A549 (cell line): Measurements from ENCODE around the gene ATP6V1A. TPM values are rescaled to one million over a fixed set of nuclear protein-coding genes. Genes with fewer than 3 reads are reported as not detected.

Experiments used
- ATAC-seq, 2 experiments: fragments of 200-7000 bp in 1 of 2; fragments of >200 bp in 1 of 2; cut with Nextera tagmentation in 1 of 2; cut with Tn5 transposase in 1 of 2; 3 replicates each; pipeline versions ENCODE4 v1.8.0 to v1.9.1; 2018 to 2020; ENCODE audit warnings: mild to moderate bottlenecking in 1 of 2, moderate library complexity in 1 of 2
- CTCF ChIA-PET: fragments of 300-600 bp; sonication (Branson Sonifier 250); formaldehyde crosslinking; extraction: SDS; loops from one replicate; lab custom pipeline; 2021; ENCODE audit warnings: antibody characterized with exemption, inconsistent platforms; lab: Yijun Ruan, JAX
- POLR2A ChIA-PET: fragments of 350-600 bp; formaldehyde crosslinking; extraction: SDS; loops from one replicate; lab custom pipeline; 2021; ENCODE audit warnings: antibody characterized with exemption, inconsistent platforms; lab: Yijun Ruan, JAX
- DNase-seq, 2 experiments: peaks; one replicate each; pipeline versions ENCODE4 v3.0.0 to v3.0.0-alpha.2; 2011 to 2016; ENCODE audit warnings: low read depth in 1 of 2, low spot score in 1 of 2
- FAIRE-seq: peaks from 2 replicates; lab custom pipeline; 2011; peaks lifted over from hg19 to GRCh38; lab: Jason Lieb, UNC
- H3K27ac ChIP-seq, 2 experiments: fragments of >200 bp; sonication (Bioruptor Twin); formaldehyde crosslinking; 3 replicates each; pipeline ENCODE4 v1.5.1; 2016 to 2017
- H3K4me1 ChIP-seq: fragments of >200 bp; sonication (Bioruptor Twin); formaldehyde crosslinking; 3 replicates; pipeline ENCODE4 v1.6.1; 2016
- H3K4me2 ChIP-seq: fragments of >200 bp; sonication (Bioruptor Twin); formaldehyde crosslinking; 3 replicates; pipeline ENCODE4 v1.6.1; 2016
- H3K4me3 ChIP-seq: fragments of >200 bp; sonication (Bioruptor Twin); formaldehyde crosslinking; 3 replicates; pipeline ENCODE4 v1.5.1; 2016
- H3K9me3 ChIP-seq: fragments of >200 bp; sonication (Bioruptor Twin); formaldehyde crosslinking; 3 replicates; pipeline ENCODE4 v1.6.1; 2016
- BHLHE40 ChIP-seq: IDR thresholded peaks from 2 replicates; pipeline ENCODE4 v1.6.1; 2012; ENCODE audit warnings: low read depth, low read length, inconsistent platforms
- CBX8 ChIP-seq: fragments of 200-600 bp; sonication (generic); IDR thresholded peaks from 2 replicates; pipeline ENCODE4 v1.6.1; 2016
- CHD2 ChIP-seq: fragments of 150-350 bp; IDR thresholded peaks from 2 replicates; pipeline ENCODE4 v1.6.1; 2014; ENCODE audit warnings: low read length; ENCODE audit not compliant: partially characterized antibody
- E2F6 ChIP-seq: IDR thresholded peaks from 2 replicates; pipeline ENCODE4 v1.6.1; 2012; ENCODE audit warnings: low read depth, borderline replicate concordance
- ELK1 ChIP-seq: fragments of 150-350 bp; IDR thresholded peaks from 2 replicates; pipeline ENCODE4 v1.6.1; 2014; ENCODE audit warnings: low read depth, mild to moderate bottlenecking, low read length
- FOSB ChIP-seq: fragments of 250-450 bp; sonication (Bioruptor Pico); IDR thresholded peaks from 2 replicates; pipeline ENCODE4 v1.5.0; 2020; ENCODE audit warnings: mild to moderate bottlenecking, moderate library complexity
- FOSL2 ChIP-seq, 2 experiments: fragments of 450-650 bp in 1 of 2; fragments of >200 bp in 1 of 2; sonication (Bioruptor Twin) in 1 of 2; formaldehyde crosslinking; IDR thresholded peaks; 2 replicates each; pipeline versions ENCODE4 v1.5.0 to v1.6.1; 2016 to 2020; ENCODE audit warnings: mild to moderate bottlenecking in 1 of 2, moderate library complexity in 1 of 2
- GATA3 ChIP-seq: IDR thresholded peaks from 2 replicates; pipeline ENCODE4 v1.6.1; 2012; ENCODE audit warnings: borderline replicate concordance
- HMGXB4 ChIP-seq: fragments of 250-450 bp; sonication (Bioruptor Pico); IDR thresholded peaks from 2 replicates; pipeline ENCODE4 v1.5.0; 2021; ENCODE audit warnings: mild to moderate bottlenecking, moderate library complexity, borderline replicate concordance
- KDM1A ChIP-seq: fragments of 200-600 bp; sonication (generic); IDR thresholded peaks from 2 replicates; pipeline ENCODE4 v1.6.1; 2016; ENCODE audit warnings: low read depth, mild to moderate bottlenecking
- KDM5A ChIP-seq: fragments of 200-600 bp; sonication (generic); IDR thresholded peaks from 2 replicates; pipeline ENCODE4 v1.6.1; 2016; ENCODE audit warnings: antibody characterized with exemption, mild to moderate bottlenecking
- MAFK ChIP-seq: fragments of 450-650 bp; IDR thresholded peaks from 2 replicates; pipeline ENCODE4 v1.6.1; 2014; ENCODE audit not compliant: partially characterized antibody
- MYC ChIP-seq: IDR thresholded peaks from 2 replicates; pipeline ENCODE4 v1.6.1; 2012; ENCODE audit warnings: mild to moderate bottlenecking, inconsistent platforms, low read length, improper control_type of control experiment, borderline replicate concordance
- PBX3 ChIP-seq: IDR thresholded peaks from 2 replicates; pipeline ENCODE4 v1.6.1; 2012
- POLR2A ChIP-seq: IDR thresholded peaks from 2 replicates; pipeline ENCODE4 v1.6.1; 2012; ENCODE audit warnings: mild to moderate bottlenecking, low read length
- POLR2AphosphoS2 ChIP-seq: conservative IDR thresholded peaks from 2 replicates; pipeline ENCODE4 v1.6.1; 2012; ENCODE audit warnings: low read length, improper control_type of control experiment, inconsistent platforms
- RCOR1 ChIP-seq: fragments of 150-350 bp; IDR thresholded peaks from 2 replicates; pipeline ENCODE4 v1.6.1; 2014; ENCODE audit warnings: antibody characterized with exemption, low read length, low read depth
- RFX5 ChIP-seq: fragments of 450-650 bp; IDR thresholded peaks from 2 replicates; pipeline ENCODE4 v1.7.1; 2014; ENCODE audit warnings: antibody characterized with exemption, mild to moderate bottlenecking, moderate library complexity
- SREBF2 ChIP-seq: fragments of 450-650 bp; IDR thresholded peaks from 2 replicates; pipeline ENCODE4 v1.6.1; 2014; ENCODE audit warnings: mild to moderate bottlenecking, moderate library complexity
- USF2 ChIP-seq: fragments of 450-650 bp; IDR thresholded peaks from 2 replicates; pipeline ENCODE4 v1.6.1; 2014; ENCODE audit warnings: antibody characterized with exemption
- ZFP36 ChIP-seq: fragments of 450-650 bp; IDR thresholded peaks from 2 replicates; pipeline ENCODE4 v1.6.1; 2014; ENCODE audit warnings: borderline replicate concordance; ENCODE audit not compliant: partially characterized antibody
- WGBS: methylation state at CpG from one replicate; pipeline ENCODE4 v1.1.6; 2017; ENCODE audit errors: missing lambda C conversion rate; 5-methylcytosine and 5-hydroxymethylcytosine counted together
- polyA plus RNA-seq, 4 experiments: library from polyadenylated mRNA; depleted of rRNA in 3 of 4; stranded (reverse); fragments of >200 nt; fragmentation: RNase III in 1 of 4; extraction: RNeasy Plus Mini Kit Qiagen cat#74134 plus additional on column Dnase treatment in 1 of 4; gene quantifications; 2 replicates in 3 of 4; 3 replicates in 1 of 4; pipeline ENCODE4 v1.2.3, GENCODE V29; 2011 to 2017

ATP6V1A gene
- polyA plus RNA-seq, 2 of the 4 experiments (the other 2 are of a cell fraction) = 23.4 to 39.8 TPM

GRCh38 chr3:113794526-113794925 lies 47.7 kb downstream of the ATP6V1A start (continued):
- no peak for TF ChIP-seq ELK1
- TF ChIP-seq, all 56 proteins: peak for 0

- DNase-seq = no peak
- H3K27ac ChIP-seq = no peak overlapping the region
- POLR2A ChIA-PET = no interaction called here
- WGBS = 74% methylated on average over 4 of the region's 4 CpGs
- no peak overlapping the region for H3K4me2 ChIP-seq
- no peaks in the 10 kb centered on the region for H3K4me1 ChIP-seq
- no peak overlapping the region for H3K4me3 ChIP-seq
- no peak for FAIRE-seq
- TF ChIP-seq E2F6 (no peak), USF2 (no peak), BHLHE40 (no peak), MAFK (no peak)
- TF ChIP-seq, all 56 proteins: peak for 0
- CTCF ChIA-PET = interaction anchor here (1.9 kb wide), 1 partner anchor 60 kb away, joined by 6 read pairs; no protein-coding TSS in a partner anchor
- no peak for ATAC-seq
- H3K9me3 ChIP-seq = no peaks in the 10 kb centered on the region
Measured at GRCh38 chr3:113795693-113796092, 48.9 kb downstream of the ATP6V1A start.

- WGBS = 94% methylated on average over 3 of the region's 3 CpGs
Measured at GRCh38 chr3:113802795-113803455, 56.1 kb downstream of the ATP6V1A start.

GRCh38 chr3:113804661-113805060 lies 57.8 kb downstream of the ATP6V1A start:
- ATAC-seq (no peak), DNase-seq (no peak), FAIRE-seq (no peak)
- H3K9me3 ChIP-seq = no peaks in the 10 kb centered on the region
- ChIA-PET POLR2A (no interaction called here), CTCF (no interaction called here)
- WGBS = 92% methylated on average over 4 of the region's 4 CpGs
- TF ChIP-seq USF2 (no peak), CBX8 (no peak), ZFP36 (no peak), KDM1A (no peak), FOSB (CRISPR knock-in tag) (no peak), HMGXB4 (no peak), FOSL2 (IDR thresholded peaks at IDR 0.05) (no peak), FOSL2 (CRISPR knock-in tag; IDR thresholded peaks at IDR 0.05) (no peak), RFX5 (no peak), PBX3 (no peak), POLR2A (no peak), RCOR1 (no peak), MYC (no peak), SREBF2 (no peak), GATA3 (no peak)
- no peak overlapping the region for H3K4me2 ChIP-seq
- no peak overlapping the region for H3K4me3 ChIP-seq
- no peaks in the 10 kb centered on the region for H3K4me1 ChIP-seq
- H3K27ac ChIP-seq = no peak overlapping the region

More at GRCh38 chr3:113802795-113803455, 56.1 kb downstream of the ATP6V1A start:
- H3K27ac ChIP-seq = no peak overlapping the region
- TF ChIP-seq RCOR1 (no peak), CHD2 (no peak), KDM5A (no peak), FOSB (CRISPR knock-in tag) (no peak), POLR2AphosphoS2 (no peak)
- no peaks in the 10 kb centered on the region for H3K9me3 ChIP-seq
- no peak for ATAC-seq
- ChIA-PET CTCF (interaction anchor here (0.7 to 2.1 kb wide), 3 partner anchors 11 to 67 kb away, joined by 3 to 6 read pairs (median 3); no protein-coding TSS in a partner anchor), POLR2A (interaction anchor here (0.6 kb wide), 2 partner anchors 38 to 112 kb away, joined by 4 read pairs; no protein-coding TSS in a partner anchor)
- no peak overlapping the region for H3K4me2 ChIP-seq
- FAIRE-seq = no peak
- H3K4me3 ChIP-seq = no peak overlapping the region
- no peaks in the 10 kb centered on the region for H3K4me1 ChIP-seq
- DNase-seq = no peak
